GM18508 (cell line): ENCODE measurements around the gene UCN2.
"Not testable (repeated sequence)": the region's sequence is repeated elsewhere in the genome, so short reads cannot be mapped to it uniquely, and the experiment has no call there.

Experiments used
- ATAC-seq: cut with Tn5 transposase; IDR thresholded peaks from one replicate; pipeline ENCODE4 v1.9.1; 2021; ENCODE audit warnings: moderate number of reproducible peaks; ENCODE audit not compliant: insufficient read depth, unreplicated experiment

The UCN2 gene

DNA sequence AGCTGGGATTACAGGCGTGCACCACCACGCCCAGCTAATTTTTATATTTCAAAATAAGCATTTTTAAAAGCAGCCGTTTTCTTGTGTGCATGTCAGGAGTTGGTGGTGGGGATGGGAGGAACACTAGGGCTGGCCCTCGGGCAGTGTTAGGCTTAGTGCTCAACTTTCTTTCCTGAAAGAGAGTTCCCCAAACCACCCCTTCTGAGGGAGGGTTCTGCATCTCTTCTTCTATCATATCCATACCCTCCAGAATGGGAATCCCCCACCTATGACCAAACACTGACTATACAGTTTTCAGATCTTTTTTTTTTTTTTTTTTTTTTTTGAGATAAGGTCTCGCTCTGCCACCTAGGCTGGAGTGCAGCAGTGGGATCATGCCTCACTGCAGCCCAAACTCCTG lies 19.4 kb downstream of the UCN2 start:
- ATAC-seq: no peak

DNA sequence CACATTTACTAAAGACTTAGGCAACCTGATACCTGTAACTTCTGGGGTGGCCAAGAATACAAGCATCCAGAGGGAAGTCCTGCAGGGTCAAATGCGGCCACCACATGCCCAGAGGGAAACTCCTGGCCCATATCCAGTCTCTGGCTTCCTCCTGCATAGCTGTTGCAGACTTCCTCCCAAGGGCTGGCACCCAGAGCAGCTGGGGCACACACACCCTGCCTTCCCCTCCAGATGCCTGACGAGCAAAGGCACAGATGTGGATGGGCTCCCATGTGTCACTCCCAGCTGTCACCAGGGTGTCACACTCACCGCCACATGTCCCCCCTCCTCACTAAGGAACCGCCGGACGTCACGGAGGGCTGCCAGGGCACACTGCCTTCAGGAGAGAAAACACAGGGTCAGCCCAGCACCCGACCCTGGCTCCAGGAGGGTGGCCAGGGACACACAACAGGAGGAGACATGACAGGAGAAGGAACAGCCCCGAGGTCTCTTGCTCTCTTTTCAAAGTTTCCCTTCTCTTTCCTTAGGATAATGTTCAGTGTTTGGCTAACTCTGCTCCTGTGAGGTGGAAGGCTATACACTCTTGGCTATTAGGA lies 20.2 kb downstream of the UCN2 start:
- no peak for ATAC-seq

DNA sequence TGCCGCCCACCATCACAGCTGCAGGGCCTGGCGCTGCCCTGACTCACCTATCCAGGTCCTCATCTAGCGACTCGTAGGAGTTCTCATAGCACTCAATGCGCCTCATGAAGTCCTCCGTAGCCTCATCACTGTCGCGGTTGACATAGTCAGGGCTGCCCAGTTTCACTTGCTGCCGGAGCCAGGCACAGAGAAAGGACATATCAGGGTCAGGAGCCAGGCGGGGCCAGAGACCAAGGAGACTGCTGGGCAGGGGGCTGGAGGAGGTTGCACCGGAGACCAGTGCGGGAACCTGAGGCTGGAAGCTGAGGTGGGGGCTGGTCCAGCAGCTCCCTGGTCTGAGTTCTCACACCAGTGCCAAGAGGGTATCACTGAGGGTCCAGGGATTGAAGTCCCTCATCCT lies 25.1 kb downstream of the UCN2 start:
- ATAC-seq: no peak

DNA sequence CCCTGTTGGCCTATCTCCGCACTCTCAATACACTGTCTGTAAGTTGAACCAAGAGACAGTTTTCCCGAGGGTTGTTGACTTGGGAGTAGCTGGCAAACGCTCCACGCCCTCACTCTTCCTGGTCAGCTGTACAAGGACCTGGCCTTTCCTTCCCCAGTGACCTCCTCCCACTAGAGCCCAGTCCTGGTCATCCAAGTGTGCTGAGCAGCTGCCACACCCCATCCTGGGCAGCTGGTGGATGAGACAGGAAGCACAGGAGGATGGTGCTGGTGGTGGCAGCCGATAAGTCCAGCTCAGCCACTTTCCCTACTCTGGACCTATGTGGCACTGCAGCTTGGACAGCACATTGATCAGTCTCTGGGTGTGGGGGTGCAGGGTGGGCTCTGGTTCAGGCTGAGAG lies 26.8 kb downstream of the UCN2 start:
- ATAC-seq: no peak

DNA sequence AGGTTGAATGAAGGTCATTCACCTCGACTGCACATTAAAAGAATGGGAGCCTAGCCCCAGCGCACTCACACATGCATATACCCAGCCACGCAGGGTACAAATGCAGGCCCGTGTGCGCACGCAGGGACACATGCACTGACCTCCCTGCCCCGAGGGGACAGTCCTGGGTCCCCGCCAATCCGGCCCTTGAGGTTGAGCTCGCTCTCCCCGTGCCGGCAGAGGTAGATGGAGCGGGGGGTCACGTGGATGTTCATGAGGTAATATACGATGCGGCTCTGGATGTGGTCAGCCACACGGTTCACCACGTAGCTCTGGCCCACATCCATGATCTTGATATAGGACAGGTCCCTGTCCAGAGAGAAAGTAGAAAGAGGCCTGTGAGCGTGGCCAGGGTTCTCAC lies 27.5 kb downstream of the UCN2 start:
- no peak for ATAC-seq

DNA sequence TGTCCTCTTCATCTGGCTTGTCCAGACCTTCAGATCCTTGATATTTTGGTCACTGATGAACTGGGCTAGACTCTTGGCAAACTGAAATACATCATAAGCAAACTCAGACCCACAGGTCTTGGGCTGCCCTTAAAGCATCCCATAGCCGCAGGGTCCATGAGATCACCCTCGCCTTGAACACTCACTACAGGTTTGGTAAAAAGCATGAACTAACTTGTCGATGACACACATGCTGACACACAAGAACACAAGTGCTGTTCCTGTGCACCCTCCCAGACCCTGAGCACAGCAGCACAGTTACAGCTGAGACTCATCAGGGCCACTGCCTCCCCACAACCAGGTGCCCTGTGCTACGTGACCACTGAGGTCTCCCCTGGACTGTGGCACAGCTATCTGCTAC lies 28.0 kb downstream of the UCN2 start:
- no peak for ATAC-seq

DNA sequence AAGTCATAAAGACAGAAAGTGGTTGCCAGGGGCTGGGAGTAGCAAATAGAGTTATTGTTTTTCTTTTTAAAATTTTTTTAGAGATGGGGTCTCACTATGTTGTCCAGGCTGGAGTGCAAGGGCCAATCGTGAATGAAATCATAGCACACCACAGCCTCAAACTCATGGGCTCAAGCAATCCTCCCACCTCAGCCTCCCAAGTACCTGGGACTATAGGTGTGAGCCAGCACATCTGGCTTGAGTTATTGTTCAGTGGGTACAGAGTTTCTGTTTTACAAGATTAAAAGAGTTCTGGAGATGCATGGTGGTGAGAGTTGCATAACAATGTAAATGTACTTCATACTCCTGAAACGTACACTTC lies 30.6 kb downstream of the UCN2 start:
- ATAC-seq: no peak

DNA sequence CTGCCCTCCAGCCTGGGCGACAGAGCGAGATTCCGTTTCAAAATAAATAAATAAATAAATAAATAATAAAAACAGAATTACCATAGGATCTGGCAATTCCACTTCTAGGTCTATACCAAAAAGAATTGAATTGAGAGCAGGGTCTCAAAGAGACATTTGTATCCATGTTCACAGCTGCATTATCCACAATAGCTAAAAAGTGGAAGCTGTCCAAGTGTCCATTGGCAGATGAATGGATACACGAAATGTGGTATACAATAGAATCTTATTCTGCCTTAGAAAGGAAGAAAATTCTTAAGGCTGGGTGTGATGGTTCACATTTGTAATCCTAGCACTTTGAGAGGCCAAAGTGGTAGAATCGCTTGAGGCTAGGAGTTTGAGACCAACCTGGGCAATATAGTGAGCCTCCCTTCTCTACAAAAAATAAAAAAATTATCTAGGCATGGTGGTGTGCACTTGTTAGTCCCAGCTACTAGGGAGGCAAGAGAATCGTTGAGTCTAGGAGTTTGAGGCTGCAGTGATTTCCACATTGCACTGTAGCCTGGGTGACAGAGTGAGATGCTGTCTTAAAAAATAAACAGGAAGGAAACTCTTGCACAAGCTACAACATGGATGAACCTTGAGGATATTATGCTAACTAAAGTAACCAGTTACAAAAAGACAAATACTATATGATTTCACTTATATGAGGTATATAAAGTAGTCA lies 31.2 kb downstream of the UCN2 start:
- ATAC-seq: no peak

DNA sequence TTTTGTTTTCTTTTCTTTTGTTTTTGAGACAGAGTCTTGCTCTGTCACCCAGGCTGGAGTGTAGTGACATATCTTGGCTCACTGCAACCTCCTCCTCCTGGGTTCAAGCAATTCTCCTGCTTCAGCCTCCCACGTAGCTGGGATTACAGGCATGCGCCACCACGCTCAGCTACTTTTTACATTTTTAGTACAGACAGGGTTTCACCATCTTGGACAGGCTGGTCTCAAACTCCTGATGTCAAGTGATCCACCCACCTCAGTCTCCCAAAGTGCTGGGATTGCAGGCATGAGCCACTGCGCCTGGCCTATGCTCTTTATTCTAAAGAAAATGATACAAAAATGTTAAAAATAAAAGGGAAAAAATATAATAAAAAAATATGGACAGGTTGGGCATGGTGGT lies 32.9 kb downstream of the UCN2 start:
- ATAC-seq: not testable (repeated sequence)

DNA sequence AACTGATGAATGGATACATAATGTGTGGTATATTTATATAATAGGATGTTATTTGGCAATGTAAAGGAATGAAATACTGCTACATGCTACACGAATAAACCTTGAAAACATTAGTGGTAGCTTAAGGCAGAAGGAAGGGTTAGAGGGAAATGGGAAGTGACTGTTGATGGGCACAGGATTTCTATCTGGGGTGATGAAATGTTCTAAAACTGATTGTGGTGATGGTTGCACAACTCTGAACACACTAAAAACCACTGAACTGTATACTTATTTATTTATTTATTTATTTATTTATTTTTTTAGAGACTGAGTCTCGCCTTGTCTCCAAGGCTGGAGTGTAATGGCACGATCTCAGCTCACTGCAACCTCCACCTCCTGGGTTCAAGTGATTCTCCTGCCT lies 34.8 kb downstream of the UCN2 start:
- ATAC-seq: no peak

DNA sequence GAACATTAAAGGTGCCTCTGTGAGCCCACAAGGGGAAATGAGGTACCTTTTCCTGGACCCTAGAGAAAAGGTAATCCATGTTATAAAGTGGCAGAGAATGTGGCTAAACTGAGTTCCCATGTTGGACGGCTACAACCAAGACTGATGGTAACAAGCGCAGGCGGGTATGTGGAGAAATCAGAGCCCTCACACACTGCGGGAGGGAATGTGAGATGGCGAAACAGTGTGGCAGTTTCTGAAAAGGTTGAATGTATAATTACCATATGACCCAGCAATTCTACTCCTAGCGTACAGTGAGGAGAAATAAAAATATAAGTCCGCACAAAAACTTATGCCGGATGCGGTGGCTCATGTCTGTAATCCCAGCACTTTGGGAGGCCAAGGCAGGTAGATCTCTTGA lies 35.5 kb downstream of the UCN2 start:
- ATAC-seq: no peak

DNA sequence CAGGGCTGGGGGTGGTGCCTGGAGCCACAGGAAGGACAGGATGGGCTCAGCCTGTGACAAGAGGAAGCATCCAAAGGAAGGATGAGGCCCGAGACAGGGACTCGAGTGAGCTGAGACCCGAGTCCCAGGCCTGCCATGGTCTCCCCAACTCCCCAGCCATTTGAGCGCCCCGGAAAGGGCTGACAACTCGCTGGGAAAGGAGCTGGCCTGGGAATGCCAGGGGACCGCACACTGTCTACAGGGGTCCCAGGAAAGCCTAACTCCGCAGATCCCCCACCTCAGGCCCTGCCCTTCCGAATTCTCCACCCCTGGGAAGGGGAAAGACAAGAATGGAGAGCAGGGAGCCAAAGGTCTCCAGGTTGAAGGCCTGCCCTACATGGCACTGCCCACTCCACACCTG lies 38.6 kb downstream of the UCN2 start:
- no peak for ATAC-seq

DNA sequence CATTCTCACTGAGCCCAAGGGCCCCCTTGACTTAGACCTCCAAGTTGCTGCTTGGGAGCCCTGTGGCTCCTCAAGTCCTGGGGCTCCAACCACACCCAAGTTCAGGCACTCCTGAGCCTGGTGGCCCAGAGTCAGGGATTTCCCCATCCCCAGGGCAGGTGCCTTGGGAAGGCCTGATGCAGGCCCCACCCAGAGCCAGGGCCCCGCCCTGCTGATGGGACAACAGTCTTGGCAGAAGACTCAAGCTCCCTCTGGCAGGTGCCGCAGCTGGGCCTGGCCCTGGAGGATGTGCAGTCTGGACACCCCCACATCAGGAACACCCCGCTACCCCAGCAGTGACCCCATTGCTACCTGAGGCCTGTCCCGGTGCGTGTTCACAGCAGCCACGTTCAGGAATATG lies 41.9 kb downstream of the UCN2 start:
- no peak for ATAC-seq

DNA sequence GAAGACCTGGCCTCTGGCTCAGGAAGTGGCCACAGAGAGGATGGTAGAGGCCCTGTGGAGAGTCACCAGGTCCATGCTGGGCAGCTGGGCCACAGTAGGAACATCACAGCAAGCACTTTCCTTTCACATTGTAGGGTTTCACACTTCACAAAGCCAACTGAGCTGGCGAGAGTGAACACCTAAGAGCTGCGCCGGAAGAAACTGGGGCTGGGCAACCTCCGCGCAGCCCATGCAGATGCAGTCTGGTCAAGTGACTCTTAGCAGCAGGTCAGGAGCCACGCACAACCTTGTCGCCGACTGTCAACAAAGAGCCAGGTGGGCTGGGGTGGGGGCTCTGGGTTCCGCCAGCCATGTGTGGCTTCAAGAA lies 44.3 kb downstream of the UCN2 start:
- no peak for ATAC-seq

DNA sequence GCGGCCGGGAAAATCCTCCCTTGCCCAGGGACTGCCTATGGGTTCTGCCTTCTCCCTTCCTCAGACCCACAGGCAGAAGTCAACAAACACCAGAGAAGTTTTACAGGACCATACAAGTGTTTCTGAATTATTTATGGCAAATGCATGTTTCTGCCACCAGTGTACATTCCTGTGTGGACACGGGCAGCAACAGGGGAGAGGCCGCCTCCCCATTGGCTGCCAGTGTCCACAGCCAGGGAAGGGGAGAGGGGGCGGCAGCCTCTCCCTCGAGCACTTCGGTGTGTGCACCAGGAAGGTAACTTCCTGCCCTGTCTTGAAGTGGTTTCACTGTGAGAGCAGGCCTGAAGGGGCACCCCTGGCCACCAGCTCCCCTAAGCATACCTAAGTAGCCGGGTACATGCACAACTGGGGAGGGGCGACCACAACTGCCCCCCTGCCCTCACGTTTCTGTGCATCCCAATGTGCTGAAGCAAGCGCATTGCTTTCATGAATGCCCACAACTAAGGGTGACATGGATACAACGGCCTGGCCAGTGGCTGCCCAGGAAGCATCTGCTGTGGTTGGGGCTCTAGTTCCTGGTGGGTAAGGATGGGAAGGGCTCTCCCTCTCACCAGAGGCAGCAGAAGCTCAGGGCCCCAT lies 44.8 kb downstream of the UCN2 start:
- no peak for ATAC-seq

DNA sequence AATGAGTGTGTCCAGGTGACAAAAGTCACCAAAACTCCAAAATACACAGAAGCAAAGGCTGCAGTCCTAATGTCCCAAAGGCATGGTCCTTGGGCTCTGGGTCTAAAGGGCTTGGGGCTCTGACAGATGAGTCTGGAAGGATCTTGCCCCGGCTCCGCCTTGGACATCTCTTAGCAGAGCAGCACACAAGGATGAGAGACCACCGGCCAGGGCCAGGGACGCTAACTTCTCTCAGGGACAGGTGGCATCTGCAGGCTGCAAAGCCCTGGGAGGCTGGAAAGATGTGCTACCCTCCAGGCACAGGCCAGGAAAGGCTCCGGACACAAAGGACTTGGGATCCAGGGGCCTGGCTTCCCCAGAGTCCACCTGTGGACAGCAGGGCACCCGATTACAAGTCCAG lies 45.5 kb downstream of the UCN2 start:
- no peak for ATAC-seq

DNA sequence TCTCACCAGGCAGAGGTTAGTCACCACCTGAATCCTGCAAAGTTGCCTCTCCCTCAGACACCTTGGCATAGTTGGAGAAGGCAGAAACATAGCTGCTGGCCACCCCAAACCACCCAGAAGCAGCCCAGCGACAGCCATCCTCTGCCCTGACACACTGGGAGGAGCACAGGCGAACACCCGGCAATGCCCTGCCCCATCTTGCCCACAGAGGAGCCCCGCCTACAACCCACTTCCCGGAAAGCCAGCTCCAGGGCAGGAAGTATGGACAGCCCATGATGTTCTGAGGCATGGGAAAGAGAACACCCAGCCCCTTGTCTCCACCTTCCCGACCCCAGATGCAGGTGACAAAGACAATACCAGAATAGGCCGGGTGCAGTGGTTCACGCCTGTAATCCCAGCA lies 47.0 kb downstream of the UCN2 start:
- ATAC-seq: no peak

DNA sequence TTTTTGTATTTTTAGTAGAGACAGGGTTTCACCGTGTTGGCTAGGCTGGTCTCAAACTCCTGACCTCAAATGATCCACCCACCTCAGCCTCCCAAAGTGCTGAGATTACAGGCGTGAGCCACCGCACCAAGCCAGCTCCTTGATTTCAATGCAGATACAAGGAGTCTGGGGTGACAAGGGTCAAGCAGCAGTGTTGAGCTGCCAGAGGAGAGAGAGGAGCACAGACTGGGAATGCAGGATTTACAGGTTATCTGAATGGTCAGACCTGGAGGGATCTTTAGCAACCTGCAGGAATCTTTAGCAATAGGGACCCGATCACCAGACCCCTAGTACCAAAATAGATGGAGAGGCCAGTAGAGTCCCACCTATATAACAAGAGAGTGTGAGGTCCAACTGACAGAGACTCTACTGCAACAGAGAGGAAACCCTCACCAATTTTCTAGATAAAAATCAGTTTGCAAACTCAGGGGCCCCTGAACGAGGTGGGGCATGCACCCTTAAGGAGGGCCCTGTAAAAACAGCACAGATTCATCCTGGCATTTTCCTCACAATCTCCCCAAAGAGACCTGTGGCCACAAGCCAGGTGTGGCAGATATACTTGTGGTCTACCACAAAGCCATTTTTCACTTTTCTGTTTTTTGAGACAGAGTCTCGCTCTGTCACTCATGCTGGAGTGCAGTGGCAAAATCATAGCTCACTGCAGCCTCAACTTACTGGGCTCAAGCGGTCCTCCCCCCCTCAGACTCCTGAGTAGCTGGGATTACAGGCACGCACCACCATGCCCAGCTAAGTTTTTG lies 49.0 kb downstream of the UCN2 start:
- no peak for ATAC-seq
